Stimulated activated CD4-positive, alpha-beta T cell treated with anti-CD3 and anti-CD28 coated beads, Interleukin-12 subunit alpha, Interleukin-12 subunit beta, amount 100 ng/mL, for 4 hours (primary cell): ENCODE results near the gene IGF1R.

Experiments used
- DNase-seq: peaks from one replicate; pipeline ENCODE4 v3.0.0-alpha.2; 2020

IGF1R gene

DNA sequence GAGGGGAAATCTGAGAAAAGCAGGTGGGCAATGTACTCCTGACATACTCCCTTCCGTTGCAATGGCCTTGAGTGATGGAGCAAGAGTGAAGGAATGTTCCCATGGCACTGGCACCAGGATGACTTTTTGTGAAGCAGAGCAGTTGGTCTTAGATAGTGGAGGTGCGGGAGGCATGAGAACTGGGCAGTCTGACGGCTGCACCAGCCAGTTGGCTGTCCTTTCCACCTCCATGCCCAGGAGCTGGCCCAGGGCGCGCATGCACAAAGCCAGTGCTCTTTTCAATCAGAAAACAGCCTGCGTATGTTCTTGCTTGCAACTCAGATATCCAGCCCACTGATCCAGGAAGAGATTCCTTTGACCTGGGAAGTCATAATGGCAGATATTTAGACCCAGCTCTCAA lies 222.4 kb downstream of the IGF1R start:
- no peak for DNase-seq

GRCh38 chr15:98872774-98873173 lies 224.4 kb downstream of the IGF1R start:
- no peak for DNase-seq

- no peak for DNase-seq
Measured at GRCh38 chr15:98873441-98874218, 225.3 kb downstream of the IGF1R start.

- no peak for DNase-seq
Measured at GRCh38 chr15:98874370-98874769, 226.0 kb downstream of the IGF1R start.

- no peak for DNase-seq
Measured at GRCh38 chr15:98874773-98875172, 226.4 kb downstream of the IGF1R start.

GRCh38 chr15:98875309-98875708 lies 227.0 kb downstream of the IGF1R start:
- DNase-seq = no peak

GRCh38 chr15:98876451-98877369 lies 228.4 kb downstream of the IGF1R start:
- DNase-seq = no peak

DNA sequence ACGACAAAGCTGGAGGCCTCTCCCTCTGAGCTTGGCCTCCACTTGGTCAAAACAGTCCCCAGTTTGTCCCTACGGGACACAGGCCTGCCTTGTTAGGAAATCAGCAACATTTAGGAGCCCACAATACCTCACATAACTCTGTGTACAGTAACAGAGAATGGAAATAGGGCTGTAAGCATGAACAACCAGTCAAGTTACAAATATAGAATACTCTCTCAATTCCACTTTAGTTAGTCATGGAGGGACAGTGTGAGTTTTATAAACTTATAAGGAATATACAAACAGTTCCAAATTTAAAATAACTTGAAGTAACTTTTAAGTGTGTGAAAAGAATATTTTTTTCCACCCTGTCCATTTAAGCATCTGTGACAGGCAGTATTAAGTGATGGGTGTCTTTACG lies 229.8 kb downstream of the IGF1R start:
- DNase-seq = no peak

GRCh38 chr15:98878862-98879261 lies 230.5 kb downstream of the IGF1R start:
- DNase-seq = no peak

GRCh38 chr15:98881526-98882520 lies 233.5 kb downstream of the IGF1R start:
- no peak for DNase-seq

- no peak for DNase-seq
Measured at GRCh38 chr15:98883478-98883877, 235.1 kb downstream of the IGF1R start.

DNA sequence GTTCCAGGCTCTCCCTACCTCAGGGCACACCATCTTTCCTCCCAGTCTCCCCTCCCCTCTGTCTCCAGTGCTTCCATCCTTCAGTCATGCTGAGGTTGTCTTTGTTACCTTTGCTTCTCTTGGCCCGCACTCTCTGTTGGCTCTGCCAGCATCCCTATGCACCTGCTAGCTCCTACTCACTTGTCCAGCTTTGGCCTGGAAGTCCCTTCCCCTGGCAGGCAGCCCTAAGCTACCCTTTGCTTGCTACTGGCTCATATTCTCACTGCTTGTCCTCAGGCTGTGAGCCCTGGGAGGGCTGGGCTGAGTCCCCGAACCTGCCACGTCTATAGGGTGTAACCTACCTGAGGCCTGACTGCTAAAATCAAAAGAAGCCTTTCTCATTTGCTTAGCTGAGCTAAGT lies 236.6 kb downstream of the IGF1R start:
- DNase-seq = no peak

- no peak for DNase-seq
Measured at GRCh38 chr15:98887976-98888375, 239.6 kb downstream of the IGF1R start.

GRCh38 chr15:98888820-98889479 lies 240.6 kb downstream of the IGF1R start:
- DNase-seq = no peak

DNA sequence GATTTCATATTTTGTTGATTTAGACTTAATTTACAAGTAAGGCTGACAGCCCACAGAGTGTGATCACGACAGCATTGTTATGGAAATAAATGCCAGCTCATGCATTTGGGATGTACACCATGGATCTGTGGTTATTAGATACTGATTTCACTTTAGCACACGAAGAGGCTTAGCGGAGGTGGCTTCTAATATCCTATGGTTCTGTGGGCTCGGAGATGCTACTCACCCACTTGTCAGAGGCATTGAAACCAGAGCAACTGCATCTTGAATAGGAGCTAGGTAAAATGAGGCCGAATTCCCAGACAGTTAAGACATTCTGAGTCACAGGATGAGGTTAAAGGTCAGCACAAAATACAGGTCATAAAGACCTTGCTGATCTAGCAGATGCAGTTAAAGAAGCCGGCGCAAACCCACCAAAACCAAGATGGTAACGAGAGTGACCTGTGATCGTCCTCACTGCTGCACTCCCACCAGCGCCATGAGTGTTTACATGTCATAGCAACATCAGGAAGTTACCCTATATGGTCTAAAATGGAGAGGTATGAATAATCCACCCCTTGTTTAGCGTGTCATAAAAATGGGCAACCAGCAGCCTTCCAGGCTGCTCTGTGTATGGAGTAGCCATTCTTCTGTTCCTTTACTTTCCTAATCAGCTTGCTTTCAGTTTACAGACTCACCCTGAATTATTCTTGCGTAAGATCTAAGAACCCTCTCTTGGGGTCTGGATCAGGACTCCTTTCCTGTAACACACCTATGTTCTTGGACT lies 241.8 kb downstream of the IGF1R start:
- no peak for DNase-seq

DNA sequence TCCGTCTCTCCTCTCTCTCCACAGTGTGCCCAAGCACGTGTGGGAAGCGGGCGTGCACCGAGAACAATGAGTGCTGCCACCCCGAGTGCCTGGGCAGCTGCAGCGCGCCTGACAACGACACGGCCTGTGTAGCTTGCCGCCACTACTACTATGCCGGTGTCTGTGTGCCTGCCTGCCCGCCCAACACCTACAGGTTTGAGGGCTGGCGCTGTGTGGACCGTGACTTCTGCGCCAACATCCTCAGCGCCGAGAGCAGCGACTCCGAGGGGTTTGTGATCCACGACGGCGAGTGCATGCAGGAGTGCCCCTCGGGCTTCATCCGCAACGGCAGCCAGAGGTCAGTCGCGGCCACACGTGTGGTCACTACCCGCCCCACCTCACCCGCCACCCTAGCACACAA lies 243.0 kb downstream of the IGF1R start:
- DNase-seq = no peak

DNA sequence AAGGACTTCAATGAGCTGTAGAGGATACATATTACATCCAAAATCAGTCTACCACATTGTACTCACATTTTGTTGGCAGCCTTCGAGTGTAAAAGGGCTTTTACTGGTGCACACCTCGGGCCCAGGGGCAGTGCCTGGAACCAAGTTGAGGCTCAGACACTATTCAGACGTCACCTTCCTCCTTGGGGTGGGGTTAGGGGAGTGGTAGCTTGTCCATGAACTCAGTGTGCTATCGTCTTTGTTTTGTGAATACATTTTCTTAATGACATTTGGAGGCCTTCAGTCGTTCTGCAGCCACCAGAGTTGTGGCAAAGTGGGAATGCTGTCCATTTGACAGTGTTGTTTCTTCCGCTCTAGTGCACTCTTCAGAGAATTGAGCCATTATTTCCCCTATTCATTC lies 245.1 kb downstream of the IGF1R start:
- DNase-seq = no peak

DNA sequence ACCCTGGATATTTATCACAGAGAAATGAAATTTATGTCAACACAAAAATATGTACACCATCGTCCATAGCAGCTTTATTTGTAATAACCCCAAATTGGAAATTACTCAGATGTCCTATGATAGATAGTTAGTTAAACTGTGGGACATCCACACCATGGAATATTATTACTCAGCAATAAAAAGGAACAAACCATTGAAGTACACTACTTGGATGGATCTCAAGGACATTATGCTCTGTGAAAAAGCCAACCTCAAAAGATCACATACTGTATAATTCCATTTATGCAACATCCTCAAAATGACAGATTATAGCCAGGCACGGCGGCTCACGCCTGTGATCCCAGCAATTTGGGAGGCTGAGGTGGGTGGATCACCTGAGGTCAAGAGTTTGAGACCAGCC lies 246.0 kb downstream of the IGF1R start:
- DNase-seq = no peak

- DNase-seq = no peak
Measured at GRCh38 chr15:98896002-98896721, 247.8 kb downstream of the IGF1R start.

DNA sequence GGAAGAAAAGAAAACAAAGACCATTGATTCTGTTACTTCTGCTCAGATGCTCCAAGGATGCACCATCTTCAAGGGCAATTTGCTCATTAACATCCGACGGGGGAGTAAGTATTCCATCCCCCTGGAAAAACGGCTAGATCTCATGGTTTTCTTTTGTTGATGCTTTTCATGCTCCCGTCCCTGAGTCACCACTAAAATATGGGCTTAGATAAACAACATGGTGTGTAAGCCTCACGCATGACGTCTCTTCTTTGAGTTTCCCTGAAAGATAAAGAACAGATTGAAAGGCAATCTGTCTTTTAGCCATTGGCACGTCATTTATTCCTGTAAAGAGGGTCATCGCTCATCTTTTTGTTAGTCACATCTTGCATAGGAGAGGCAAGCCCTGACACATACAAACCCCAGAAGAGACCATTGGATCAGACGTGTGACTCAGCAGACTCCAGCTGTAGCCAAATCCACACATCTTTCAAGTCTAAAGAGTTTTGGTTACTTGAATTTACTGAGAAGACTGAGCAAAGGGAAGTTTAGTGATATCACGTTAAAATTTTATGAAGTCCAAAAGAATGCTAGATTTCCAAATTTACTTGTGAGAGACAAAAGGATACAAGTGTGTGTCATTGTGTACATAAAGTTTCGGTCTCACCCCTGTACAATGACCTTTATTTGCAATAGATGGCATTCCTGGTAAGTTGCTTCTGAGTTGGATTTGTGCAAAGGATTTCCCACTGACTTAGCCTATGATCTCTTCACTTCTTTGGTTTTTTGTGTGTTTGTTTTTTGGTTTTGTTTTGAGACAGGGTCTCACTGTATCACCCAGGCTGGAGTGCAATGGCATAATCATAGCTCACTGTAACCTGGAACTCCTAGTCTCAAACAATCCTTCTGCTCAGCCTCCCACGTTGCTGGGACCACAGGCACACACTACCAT lies 248.7 kb downstream of the IGF1R start:
- DNase-seq = no peak
